IPS-20b (cell line): Measurements from ENCODE around the gene LPCAT1.
"Not testable (repeated sequence)": the region's sequence is repeated elsewhere in the genome, so short reads cannot be mapped to it uniquely, and the experiment has no call there.

Experiments used
- H3K27ac ChIP-seq: one replicate; pipeline ENCODE4 v1.5.1; 2013; ENCODE audit warnings: low read length
- H3K27me3 ChIP-seq: 2 replicates; pipeline ENCODE4 v1.6.1; 2013; ENCODE audit warnings: mild to moderate bottlenecking, low read length, inconsistent platforms; ENCODE audit not compliant: insufficient read depth
- H3K36me3 ChIP-seq: 2 replicates; pipeline ENCODE4 v1.6.1; 2013; ENCODE audit warnings: low read depth, mild to moderate bottlenecking, inconsistent platforms, low read length, moderate library complexity; ENCODE audit not compliant: insufficient read depth
- H3K4me1 ChIP-seq: 2 replicates; pipeline ENCODE4 v1.6.1; 2013; ENCODE audit warnings: mild to moderate bottlenecking, control low read depth, inconsistent platforms, low read length, moderate library complexity; ENCODE audit not compliant: insufficient read depth
- H3K4me3 ChIP-seq: 2 replicates; pipeline ENCODE4 v1.5.1; 2013; ENCODE audit warnings: mild to moderate bottlenecking, low read length, inconsistent platforms
- H3K9ac ChIP-seq: 2 replicates; pipeline ENCODE4 v1.6.1; 2013; ENCODE audit warnings: low read depth, mild to moderate bottlenecking, inconsistent platforms, low read length, moderate library complexity
- H3K9me3 ChIP-seq: 2 replicates; pipeline ENCODE4 v1.6.1; 2013; ENCODE audit warnings: mild to moderate bottlenecking, low read depth, low read length, inconsistent platforms; ENCODE audit not compliant: insufficient read depth

The LPCAT1 gene

DNA sequence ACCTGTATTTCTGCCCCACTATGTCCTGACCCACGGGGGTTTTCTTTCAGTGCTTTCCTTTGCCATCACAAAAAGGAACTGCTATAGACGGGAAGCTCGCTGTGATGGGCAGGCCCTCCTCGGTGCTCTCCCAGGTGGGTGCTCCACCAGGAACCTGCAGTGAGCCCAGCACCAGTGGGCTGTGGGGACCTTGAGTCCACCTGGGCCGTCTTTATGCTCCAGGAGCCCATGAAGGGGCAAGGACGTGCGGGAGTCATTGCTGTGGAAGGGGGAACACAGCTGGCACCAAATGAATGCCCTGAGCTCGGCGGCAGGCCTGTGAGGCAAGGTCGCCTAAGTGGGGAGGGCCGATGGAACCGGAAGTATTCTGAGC is 41.8 kb downstream of the LPCAT1 start:
- H3K27ac ChIP-seq, result no peak overlapping the region
- no peak overlapping the region for H3K9ac ChIP-seq
- H3K27me3 ChIP-seq, result no peaks in the 10 kb centered on the region
- H3K36me3 ChIP-seq, result peaks cover 82% of the 10 kb centered on the region
- H3K4me1 ChIP-seq, result no peaks in the 10 kb centered on the region
- H3K4me3 ChIP-seq, result no peak overlapping the region
- H3K9me3 ChIP-seq, result no peaks in the 10 kb centered on the region

- no peak overlapping the region for H3K9ac ChIP-seq
- no peaks in the 10 kb centered on the region for H3K4me1 ChIP-seq
- H3K9me3 ChIP-seq, result no peaks in the 10 kb centered on the region
- peaks cover 82% of the 10 kb centered on the region for H3K36me3 ChIP-seq
- no peak overlapping the region for H3K4me3 ChIP-seq
- no peak overlapping the region for H3K27ac ChIP-seq
- no peaks in the 10 kb centered on the region for H3K27me3 ChIP-seq
These were observed 42.3 kb downstream of the LPCAT1 start for GRCh38 chr5:1481266-1481958.

DNA sequence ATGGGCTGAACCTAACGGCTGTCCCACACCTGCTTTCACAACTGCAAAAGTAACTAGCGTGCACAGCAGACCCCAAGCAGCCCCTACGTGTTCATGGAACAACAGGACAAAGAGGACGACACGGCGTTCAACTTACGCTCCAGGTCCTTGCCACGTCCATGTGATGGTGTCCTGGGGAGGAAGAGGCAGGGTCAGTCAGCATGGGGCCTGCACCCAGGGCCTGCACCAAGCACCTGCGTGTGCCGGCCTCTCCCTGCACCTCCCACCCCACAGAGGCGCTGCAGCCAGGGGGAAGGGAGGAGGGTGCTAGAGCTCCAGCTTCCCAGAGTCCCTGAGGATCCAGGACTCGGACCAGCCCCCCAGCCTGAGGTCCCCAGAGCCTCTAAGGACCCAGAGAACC is 43.0 kb downstream of the LPCAT1 start:
- H3K27me3 ChIP-seq, result no peaks in the 10 kb centered on the region
- H3K4me1 ChIP-seq, result no peaks in the 10 kb centered on the region
- no peak overlapping the region for H3K4me3 ChIP-seq
- no peaks in the 10 kb centered on the region for H3K9me3 ChIP-seq
- H3K36me3 ChIP-seq, result peaks cover 82% of the 10 kb centered on the region
- no peak overlapping the region for H3K27ac ChIP-seq
- H3K9ac ChIP-seq, result no peak overlapping the region

DNA sequence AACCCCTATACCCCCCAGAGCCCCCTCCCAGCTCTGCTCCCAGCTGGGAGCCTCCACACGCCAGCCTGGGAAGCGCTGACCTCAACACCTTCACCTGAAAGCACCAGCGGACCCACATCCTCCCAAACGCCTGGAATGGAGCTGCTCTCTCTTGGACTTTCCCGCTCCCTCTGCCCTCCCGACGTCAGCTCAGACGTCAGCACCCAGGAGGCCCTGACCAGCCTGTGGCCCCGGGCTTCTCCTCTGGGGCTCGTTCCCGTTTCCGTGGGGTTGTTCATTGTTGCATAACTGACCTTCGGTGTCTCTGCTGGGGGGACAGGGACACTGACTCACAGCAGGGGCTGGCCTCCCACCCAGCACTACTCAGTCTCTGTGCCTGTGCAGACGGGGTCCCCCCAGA is 43.5 kb downstream of the LPCAT1 start:
- Histone ChIP-seq H3K4me3 (no peak overlapping the region), H3K27ac (no peak overlapping the region), H3K4me1 (no peaks in the 10 kb centered on the region), H3K9ac (no peak overlapping the region), H3K36me3 (peaks cover 81% of the 10 kb centered on the region), H3K27me3 (no peaks in the 10 kb centered on the region), H3K9me3 (no peaks in the 10 kb centered on the region)

DNA sequence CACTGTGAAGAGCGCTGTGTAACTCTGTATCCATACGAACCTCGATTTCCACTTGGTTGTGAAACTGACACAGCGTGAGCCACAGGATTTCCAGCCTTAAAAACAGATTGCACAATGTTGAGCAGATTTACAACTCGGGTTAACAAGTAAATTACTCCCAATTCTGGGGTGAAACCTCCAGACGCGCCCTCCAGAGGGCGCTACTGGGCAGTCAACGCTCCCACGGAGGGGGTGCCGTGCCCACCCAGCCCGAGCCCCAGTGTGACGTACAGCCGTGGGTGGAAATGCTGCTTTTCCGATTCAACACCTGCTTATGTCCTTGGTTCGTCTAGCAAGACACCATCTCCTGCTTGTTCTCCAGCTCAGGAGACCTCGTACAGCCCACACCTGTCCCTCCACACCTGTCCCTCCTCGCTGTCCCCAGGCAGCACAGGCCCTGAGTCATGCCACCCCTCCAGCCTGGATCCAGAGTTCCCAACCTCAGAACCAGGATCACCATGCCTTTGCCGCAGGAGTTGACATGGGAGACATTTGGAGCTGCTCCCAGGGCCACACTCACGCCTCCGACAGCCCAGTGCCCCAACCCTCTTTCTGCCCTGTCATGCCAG is 44.1 kb downstream of the LPCAT1 start:
- no peaks in the 10 kb centered on the region for H3K4me1 ChIP-seq
- H3K4me3 ChIP-seq, result no peak overlapping the region
- H3K27ac ChIP-seq, result no peak overlapping the region
- peaks cover 81% of the 10 kb centered on the region for H3K36me3 ChIP-seq
- no peaks in the 10 kb centered on the region for H3K9me3 ChIP-seq
- H3K27me3 ChIP-seq, result no peaks in the 10 kb centered on the region
- H3K9ac ChIP-seq, result no peak overlapping the region

DNA sequence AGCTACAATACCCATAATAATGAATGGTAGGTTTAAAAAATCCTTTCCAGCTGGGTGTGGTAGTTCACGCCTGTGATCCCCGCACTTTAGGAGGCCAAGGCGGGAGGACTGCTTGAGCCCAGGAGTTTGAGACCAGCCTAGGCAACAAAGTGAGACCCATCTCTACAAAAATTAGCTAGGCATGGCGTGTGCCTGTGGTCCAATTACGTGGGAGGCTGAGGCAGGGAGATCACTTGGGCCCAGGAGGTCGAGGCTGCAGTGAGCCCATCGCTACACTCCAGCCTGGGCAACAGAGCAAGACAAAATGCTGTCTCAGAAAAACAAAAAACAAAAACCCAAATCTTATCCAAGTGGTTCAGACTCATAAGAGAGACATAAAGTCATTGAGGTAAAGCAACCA is 44.7 kb downstream of the LPCAT1 start:
- Histone ChIP-seq H3K9ac (no peak overlapping the region), H3K4me3 (no peak overlapping the region), H3K36me3 (peaks cover 83% of the 10 kb centered on the region), H3K27me3 (no peaks in the 10 kb centered on the region), H3K27ac (no peak overlapping the region), H3K9me3 (no peaks in the 10 kb centered on the region), H3K4me1 (no peaks in the 10 kb centered on the region)

DNA sequence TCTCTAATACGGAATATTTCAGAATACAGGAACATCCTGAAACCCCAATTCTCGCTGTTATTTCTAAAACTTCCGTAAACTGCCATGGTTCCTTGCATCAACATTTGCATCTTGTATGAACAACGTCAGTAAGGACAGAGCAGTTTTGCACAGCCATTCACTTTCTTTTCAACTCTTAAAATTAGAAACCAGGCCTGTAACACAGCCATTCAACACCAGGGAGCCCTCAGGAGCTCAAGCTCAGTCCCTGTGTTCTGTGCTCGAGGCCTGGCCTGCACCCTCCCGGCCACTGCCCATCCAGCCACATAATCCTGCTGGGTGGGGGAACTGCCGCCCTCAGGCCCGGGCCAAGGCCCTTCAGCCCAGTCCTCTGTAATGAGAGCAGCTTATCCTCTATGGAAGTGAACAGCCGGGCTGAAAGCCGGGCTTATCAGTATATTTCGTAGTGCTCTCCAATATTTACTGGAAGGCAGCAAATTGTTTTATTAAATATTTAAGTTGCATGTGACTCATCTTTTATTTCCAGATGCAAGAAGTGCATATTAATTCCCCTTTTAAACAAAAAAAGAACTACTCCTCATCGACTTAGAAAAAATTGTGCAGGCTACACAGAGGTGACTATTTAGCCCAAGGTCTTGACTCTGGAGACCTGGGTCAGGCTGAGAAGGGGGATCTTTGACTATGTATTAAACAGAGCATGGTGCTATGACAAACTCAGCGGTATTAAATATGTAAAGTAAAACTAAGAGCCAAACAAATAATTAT is 45.3 kb downstream of the LPCAT1 start:
- H3K27me3 ChIP-seq, result no peaks in the 10 kb centered on the region
- H3K4me1 ChIP-seq, result no peaks in the 10 kb centered on the region
- peaks cover 83% of the 10 kb centered on the region for H3K36me3 ChIP-seq
- no peaks in the 10 kb centered on the region for H3K9me3 ChIP-seq
- H3K4me3 ChIP-seq, result no peak overlapping the region
- H3K9ac ChIP-seq, result no peak overlapping the region
- H3K27ac ChIP-seq, result no peak overlapping the region

DNA sequence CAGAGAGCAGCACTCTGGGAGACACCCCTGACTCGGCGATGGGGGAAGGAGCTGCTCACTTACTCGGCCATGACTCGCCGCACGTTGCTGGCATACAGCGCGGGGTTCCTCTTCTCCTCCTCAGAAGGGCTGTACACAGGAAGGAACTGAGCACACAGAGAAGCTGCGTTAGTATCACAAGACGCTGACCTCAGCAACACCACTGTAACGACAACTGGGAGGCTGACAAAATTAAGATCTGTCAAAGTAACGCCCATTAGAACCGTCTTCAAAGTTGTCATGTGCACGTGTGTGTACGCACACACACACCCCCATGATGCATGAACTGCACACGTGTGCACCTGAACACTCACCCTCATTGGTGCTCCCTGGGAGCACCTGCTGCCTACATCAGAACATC is 46.4 kb downstream of the LPCAT1 start:
- Histone ChIP-seq H3K27me3 (no peaks in the 10 kb centered on the region), H3K27ac (no peak overlapping the region), H3K36me3 (peaks cover 86% of the 10 kb centered on the region), H3K9ac (no peak overlapping the region), H3K9me3 (no peaks in the 10 kb centered on the region), H3K4me3 (no peak overlapping the region), H3K4me1 (no peaks in the 10 kb centered on the region)

GRCh38 chr5:1476967-1477310 is 46.8 kb downstream of the LPCAT1 start:
- Histone ChIP-seq H3K9me3 (no peaks in the 10 kb centered on the region), H3K36me3 (peaks cover 89% of the 10 kb centered on the region)

DNA sequence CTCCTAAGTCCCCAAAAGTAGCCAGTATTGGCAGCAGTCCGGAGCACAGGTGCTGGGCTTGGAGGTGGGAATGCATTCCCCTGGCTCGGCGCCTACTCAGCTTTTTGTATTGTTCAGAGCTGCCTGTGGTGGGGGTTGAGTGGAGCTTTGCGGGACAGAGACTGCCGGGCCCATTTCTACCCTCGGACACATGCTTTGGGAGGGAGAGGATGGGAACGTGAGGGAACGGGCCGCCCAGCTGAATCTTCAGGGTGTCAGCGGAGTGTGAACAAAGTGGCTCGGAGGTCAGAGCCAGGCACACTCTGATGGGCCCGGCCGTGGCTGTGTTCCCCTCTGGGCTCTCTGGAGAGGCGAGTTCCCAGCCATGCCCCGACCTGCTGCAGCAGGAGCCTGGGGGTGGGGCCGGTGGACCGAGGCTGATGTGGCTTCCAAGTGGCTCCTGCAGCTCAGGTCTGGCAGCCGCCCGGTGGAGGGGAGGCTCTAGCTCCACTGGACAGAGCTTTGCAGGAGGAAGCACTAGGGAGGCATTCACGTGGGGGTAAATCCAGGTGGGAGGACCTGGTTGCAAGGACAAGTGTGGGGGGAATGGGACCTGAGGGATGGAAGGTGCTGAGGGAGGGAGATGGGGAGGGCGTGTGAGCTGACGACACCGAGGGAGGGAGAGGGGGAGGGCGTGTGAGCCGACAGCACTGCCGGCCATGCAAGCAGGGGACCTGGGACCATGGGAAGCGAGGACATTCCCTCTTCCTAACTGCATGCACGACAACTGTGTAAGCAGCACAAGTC is 47.4 kb downstream of the LPCAT1 start:
- Histone ChIP-seq H3K36me3 (peaks cover 89% of the 10 kb centered on the region), H3K27ac (no peak overlapping the region), H3K9me3 (no peaks in the 10 kb centered on the region), H3K27me3 (no peaks in the 10 kb centered on the region), H3K4me1 (no peaks in the 10 kb centered on the region), H3K4me3 (no peak overlapping the region), H3K9ac (no peak overlapping the region)

More at GRCh38 chr5:1476967-1477310, 46.8 kb downstream of the LPCAT1 start:
- no peaks in the 10 kb centered on the region for H3K27me3 ChIP-seq
- H3K4me1 ChIP-seq, result no peaks in the 10 kb centered on the region
- H3K9ac ChIP-seq, result no peak overlapping the region
- no peak overlapping the region for H3K4me3 ChIP-seq
- H3K27ac ChIP-seq, result no peak overlapping the region

- not testable (repeated sequence) for H3K9ac ChIP-seq
- H3K36me3 ChIP-seq, result peaks cover 92% of the 10 kb centered on the region
These were observed 48.2 kb downstream of the LPCAT1 start for GRCh38 chr5:1475544-1475900.

More at GRCh38 chr5:1475544-1475900, 48.2 kb downstream of the LPCAT1 start:
- H3K4me3 ChIP-seq, H3K27ac ChIP-seq, H3K4me1 ChIP-seq, H3K9me3 ChIP-seq, H3K27me3 ChIP-seq: not testable (repeated sequence)
